Measurements from ENCODE around the gene ERO1B.

DNA sequence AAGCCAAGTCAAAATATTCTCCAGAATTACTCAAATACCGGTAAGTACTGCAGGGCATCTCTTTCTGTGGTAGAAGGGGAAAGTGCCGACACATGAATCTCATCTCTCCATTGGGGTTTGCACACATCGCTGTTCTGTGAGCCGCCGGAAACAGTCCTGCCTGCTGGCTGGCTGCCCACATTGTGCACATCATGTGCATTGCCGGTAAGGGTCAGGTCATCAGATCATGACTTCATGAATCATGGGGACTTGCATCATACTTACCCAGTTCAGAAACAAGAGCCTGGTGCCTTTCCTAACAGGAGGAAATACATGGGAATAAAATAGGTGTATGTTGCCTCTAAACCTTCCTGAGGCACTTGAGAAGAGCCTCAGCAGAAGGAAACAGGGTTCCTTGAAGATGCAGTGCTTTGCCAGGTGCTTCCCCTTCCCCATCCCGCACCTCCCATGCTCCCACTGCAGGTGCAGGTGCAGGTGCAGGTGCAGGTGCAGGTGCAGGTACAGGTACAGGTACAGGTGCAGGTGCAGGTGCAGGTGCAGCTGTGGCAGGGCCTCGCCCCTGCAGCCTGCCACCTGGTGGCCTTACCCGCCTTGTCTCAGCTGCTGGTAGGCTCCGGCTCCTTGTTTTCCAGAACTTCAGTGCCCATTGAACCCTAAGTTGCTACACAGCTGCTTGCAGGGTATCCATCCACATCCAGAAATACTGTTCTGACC is 112.9 kb downstream of the ERO1B start:
- TF ChIP-seq, protein P1, sequence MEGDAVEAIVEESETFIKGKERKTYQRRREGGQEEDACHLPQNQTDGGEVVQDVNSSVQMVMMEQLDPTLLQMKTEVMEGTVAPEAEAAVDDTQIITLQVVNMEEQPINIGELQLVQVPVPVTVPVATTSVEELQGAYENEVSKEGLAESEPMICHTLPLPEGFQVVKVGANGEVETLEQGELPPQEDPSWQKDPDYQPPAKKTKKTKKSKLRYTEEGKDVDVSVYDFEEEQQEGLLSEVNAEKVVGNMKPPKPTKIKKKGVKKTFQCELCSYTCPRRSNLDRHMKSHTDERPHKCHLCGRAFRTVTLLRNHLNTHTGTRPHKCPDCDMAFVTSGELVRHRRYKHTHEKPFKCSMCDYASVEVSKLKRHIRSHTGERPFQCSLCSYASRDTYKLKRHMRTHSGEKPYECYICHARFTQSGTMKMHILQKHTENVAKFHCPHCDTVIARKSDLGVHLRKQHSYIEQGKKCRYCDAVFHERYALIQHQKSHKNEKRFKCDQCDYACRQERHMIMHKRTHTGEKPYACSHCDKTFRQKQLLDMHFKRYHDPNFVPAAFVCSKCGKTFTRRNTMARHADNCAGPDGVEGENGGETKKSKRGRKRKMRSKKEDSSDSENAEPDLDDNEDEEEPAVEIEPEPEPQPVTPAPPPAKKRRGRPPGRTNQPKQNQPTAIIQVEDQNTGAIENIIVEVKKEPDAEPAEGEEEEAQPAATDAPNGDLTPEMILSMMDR (IDR thresholded peaks at IDR 0.05): no peak
- no peak for TF ChIP-seq POLR2A (IDR thresholded peaks at IDR 0.05)
